CD4-positive, alpha-beta T cell treated with Interferon gamma for 1 hour (primary cell): Measurements from ENCODE around the gene ZNF354C.

Source experiments
- DNase-seq: peaks from one replicate; pipeline ENCODE4 v3.0.0-alpha.2; 2020

ZNF354C gene

DNA sequence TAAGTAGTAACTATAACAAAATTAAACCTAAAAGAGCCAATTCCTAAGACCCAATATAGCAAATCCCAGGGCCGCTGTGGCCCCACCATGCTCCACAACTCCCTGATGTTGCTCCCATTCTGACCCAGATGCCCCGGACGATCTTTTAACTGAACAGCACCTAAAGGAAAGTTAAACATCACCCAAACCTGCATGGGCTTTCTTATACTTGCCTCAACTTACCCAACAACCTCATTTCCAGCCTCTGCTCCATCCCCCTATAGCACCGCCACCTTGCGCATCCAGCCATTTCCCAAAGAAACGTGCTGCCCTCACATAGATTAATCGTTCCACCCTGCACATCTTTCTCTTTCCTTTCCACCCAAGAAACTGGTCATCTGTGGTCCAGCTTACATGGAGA lies 54.6 kb downstream of the ZNF354C start:
- no peak for DNase-seq

DNA sequence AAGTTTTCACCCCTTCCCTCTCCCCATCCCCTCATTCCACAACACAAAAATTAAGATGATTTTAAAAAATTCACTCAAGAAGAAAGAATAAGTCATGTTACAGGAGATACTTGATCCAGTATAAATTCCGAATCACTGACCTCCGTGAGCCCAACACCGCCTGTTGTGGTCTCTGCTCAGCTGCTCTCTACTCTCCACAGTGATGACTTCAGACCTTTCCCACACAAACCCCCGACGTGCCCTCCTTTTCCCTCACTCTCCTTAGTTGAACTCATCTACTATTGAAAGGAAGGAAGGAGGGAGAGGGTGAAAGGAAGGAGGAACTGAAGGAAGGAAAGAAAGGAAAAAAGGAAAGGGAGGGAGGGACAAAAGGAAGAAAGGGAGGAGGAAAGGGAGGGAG lies 55.1 kb downstream of the ZNF354C start:
- DNase-seq, result no peak

DNA sequence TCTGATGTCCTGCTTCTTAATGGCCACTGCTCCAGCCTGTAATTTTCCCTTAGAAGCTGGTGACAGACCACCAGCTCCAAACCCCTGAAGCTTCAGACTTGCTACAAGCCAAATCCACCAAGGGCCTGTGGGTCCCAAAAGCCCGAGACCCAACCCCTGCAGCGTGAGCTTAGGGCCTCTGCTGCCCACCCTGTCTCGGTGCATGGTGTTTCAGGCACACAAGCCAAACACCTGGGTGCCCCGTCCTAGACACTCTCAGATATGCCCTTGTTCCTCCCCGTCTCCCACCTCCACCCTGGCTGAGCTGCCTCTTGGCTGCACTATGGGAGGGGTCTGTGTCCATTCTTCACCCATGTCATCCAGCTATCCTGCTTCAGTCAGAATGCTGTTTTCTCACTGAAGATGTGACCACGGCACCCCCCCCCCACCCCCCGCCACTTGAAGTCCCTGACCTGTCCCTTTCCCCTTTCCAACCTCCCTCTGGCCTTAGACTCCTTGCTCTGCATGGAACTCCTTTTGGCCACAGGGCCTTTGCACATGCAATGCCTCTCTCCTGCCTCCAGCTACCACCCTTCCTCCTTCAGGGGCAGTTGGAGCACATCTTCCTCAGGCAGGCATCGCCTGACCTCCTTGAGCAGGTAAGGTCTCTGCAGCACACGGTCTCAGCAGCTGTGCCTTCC lies 55.8 kb downstream of the ZNF354C start:
- DNase-seq, result no peak

DNA sequence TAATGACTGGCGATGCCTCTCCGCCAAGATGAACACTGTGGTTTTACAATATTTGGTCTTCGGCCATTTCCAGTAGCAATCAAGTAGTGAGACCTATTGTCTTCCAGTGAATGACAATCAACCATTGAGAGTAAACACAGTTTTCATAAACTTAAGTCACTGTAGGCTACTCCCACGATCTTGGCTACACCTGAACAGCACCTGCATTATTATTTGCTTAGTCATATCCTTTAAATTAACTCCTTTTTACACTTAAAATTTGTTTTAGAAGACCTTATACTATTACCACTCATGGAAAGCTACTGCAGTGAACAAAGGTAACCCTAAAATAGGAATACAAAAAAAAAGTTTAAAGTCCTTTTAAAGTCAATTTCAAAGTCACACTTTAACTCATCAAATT lies 58.2 kb downstream of the ZNF354C start:
- DNase-seq, result no peak

DNA sequence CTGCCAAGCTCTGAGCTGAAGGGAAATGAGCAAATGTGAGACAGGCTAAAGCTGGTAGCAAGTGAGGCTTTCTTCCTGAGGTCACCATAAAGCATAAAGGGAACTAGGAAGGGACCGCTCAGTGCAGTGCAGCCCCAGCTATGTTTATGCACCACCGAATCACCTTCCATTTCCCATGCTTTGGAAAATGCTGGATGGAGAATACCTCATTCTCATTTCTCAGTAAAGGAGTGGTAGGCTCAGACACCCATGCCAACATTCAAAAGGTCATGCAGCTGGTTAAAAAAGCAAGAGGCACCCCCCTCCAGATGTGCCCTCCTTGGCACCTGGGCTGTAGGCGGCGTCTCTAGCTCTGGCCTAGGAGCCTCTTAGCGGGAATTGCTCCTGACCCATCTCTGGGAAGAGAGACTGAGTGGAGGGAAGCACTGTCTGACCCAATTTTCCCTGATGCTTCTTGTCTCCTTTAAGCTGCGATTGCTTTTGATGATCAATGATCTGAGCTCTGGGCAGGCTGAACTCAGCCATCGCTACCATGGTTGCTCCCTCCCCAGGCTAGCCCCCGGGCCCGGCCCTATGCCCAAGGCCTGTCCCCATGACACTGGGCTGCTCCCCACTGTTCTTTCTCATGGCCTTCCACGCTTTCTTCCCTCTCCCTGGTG lies 58.7 kb downstream of the ZNF354C start:
- DNase-seq, result no peak

DNA sequence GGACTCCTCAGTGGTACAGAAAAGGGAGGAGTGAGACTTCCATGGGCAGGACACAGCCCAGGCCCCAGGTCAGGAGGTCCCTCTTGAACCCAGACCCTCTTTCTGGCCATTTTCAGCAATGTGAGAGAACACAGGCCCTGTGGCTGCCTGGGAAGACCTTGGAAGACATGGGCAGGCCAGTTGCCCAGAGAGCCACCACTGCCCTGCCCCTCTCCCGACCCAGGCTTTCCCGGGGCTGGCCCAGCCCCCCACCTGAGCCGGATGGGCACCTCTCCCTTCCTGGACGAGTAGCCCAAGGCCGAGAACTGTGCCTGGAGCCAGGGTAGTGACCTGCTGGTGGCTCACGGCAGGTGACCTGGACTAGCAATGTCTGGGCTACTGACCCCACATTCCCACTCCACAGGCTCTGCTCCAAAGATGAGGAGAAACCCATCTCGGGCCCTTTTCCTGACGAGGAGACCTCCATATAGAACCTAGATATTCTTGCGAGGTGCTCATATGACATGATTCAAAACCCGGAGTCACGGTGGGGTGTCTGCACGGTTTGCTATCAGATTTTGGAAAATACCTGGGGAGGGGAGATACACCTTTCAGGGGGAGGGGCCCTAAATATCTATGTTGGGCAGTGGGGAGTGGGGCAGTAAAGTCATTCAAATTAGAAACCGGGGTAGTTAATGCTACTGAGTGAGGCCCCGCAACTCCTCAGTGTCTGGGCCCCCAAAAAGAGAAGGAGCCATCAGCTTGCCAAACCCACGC lies 59.4 kb downstream of the ZNF354C start:
- DNase-seq, result no peak

DNA sequence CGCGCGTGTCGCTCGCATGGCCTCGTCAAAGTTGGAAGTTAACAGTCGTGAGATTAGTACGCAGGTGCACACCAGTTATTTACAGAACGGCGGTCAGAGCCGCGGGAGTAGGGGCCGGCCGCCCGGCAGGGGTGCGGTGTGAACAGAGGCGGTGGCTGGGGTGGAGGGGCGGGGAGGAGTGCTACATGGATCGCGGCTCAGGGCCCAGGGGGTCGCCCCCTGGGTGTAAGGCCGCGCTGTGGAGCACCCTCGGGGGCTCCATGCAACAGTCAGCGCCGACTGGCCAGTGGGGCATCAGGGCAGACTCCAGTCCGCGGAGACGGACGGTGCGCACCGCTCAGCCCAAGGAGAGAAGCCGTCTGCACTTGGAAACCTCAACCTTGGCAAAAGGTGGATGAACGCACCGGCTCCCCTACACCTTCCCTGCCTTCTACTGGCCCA lies 60.3 kb downstream of the ZNF354C start:
- DNase-seq, result no peak

DNA sequence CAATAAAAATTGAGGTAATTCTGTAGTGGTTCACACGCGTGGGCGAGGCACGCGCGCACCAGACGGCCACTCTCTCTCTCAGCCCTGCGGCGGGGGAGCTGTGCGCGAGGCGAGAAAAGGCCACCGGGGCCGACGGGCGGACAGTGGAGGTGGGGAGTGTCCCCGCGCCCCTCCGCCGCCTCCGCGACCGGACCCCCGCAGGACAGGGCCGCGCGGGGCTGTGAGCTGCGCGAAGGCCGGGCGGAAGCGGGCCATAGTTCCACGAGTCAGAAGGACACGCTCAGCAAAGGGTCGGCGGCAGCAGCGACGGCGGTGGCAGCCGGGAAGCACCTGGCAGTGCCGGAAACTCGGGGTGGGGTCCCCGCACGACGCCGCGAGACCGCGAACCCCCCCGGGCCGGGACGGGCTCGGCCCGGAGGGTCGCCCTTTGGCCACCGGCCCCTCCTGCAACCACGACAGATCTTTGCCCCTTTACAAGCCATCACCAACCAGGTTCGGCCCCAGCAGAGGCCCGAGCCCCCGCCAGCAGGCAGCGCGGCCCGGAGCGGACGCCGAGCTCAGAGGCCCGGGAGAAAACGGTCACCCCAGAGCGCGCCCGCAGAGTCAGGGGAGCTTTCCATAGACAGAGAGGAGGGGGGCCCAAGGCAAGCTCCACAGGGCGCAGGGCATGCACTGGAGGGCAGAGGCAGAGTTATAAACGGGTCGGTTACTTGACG lies 60.9 kb downstream of the ZNF354C start:
- no peak for DNase-seq

DNA sequence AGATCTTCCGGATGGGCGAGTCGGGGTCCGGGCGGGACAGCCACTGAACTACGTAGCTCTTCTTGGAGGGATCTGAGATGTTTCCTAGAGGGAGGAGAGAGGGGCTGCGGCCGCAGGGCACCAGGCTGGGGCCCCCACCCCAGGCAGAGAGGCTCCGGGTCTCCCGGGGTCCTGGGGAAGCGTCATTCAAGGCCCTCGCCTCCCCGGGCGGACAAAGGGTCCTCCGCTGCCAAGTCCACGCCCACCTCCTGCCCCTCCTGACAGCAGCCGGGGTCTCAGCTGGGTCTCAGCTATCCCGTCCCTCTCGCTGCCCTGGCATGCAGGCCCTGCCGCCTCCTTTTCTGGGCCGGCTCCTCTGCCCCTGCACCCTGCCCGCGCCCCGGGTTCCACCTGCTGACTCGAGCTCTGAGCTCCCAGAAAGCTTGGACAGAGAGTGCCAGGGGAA lies 61.5 kb downstream of the ZNF354C start:
- no peak for DNase-seq

DNA sequence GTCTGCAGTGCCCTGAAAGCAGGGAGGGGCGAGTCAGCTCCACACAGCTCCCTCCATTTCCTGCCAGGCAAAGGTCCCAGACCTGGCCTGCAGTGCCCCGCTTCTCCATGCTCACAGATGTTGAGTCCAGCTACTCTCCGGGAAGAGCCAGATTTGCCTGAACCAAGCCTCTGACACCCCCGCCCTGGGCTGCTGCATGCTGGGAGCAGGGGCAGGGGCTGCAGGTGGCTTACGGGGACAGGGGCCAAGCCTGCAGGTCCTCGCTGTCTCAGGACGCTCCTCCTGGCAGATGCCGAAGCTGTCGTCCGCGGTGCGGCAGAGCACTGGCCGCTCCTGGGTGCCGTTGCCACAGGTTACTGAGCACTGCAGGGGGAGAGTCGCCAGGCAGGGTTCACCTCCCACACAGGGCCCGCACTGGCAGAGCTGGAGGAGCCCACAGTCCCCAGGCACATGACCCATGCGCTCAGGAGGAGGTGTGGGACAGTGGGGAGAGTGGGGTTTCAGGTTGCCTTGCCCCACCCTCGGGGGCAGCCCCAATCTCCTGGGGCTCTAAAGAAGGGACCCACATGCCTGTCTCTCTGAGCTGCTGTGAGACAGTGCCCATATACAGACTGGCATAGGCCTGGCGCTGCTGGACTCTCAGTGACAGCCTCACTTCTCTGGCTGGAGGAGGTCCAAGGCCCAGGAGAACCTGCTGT lies 62.4 kb downstream of the ZNF354C start:
- DNase-seq, result no peak

DNA sequence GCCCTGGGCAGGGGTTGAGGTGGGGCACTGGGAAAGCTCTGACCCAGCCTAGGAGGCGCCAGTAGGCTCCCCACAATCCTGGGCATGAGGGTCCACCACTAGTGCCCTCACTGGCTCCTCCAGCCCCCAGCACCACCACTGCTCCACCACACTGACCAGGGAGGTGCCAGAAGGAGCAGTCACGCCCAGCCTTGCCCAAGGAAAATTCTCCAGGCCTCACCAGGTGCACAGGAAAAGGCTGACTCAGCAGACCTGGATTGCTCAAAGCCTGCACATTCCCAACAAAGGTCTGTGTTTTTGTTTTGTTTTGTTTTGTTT lies 62.9 kb downstream of the ZNF354C start:
- no peak for DNase-seq

DNA sequence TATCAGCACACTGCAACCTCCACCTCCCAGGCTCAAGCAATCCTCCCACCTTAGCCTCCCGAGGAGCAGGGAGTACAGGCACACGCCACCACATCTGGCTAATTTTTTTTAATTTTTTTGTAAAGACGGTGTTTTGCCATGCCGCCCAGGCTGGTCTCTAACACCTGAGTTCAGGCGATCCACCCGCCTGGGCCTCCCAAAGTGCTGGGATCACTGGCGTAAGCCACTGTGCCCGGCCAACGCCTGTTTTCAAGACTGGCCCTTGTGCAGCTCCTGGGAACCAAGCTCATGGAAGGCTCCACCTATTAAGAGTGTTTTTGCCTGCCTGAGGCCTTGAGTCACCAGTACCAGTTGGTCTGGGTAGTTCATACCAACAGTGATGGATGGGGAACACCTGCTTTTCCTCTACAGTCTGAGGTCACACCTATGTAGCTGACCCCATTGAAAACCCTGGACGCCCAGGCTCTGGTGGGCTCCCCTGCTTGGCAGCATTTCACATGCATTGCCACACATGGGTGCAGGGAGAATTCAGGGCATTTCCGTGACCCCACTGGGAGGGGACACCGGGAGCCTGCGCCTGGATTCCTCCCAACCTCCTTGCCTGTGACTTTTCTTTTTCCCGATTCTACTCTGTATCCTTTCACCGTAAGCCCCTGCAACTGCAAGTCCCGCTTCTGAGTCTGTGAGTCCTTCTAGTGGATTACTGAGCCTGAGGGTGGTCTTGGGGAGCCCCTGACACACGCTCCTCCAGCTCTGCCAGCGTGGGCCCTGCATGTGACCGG lies 63.5 kb downstream of the ZNF354C start:
- DNase-seq, result no peak

DNA sequence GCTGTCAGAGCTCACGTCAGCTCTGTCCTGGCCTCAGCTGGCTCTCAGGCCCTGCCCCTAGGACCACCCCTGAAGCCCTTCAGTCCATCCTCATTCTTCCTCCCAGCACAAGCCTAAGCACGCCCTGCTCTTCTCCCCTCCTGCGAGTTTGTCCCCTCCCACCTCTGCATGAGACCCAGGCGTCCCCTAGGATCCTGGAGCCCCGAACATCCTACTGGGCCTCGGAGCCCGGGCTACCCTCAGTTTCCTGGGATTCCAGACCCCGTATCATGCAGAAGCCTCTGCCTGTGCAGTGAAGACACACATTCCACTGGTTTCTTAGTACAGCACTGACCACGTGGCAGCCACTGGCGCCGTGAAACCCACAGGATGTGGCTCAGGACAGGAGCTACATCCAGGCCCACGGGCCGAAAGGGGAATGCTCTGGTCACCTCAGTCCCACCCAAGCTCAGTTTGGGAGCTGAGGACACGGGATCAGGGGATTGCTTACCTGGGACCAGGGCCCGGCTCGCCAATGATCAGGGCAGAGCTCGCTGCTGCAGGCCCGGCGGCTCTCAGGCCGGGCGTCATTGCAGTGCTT lies 64.2 kb downstream of the ZNF354C start:
- no peak for DNase-seq

DNA sequence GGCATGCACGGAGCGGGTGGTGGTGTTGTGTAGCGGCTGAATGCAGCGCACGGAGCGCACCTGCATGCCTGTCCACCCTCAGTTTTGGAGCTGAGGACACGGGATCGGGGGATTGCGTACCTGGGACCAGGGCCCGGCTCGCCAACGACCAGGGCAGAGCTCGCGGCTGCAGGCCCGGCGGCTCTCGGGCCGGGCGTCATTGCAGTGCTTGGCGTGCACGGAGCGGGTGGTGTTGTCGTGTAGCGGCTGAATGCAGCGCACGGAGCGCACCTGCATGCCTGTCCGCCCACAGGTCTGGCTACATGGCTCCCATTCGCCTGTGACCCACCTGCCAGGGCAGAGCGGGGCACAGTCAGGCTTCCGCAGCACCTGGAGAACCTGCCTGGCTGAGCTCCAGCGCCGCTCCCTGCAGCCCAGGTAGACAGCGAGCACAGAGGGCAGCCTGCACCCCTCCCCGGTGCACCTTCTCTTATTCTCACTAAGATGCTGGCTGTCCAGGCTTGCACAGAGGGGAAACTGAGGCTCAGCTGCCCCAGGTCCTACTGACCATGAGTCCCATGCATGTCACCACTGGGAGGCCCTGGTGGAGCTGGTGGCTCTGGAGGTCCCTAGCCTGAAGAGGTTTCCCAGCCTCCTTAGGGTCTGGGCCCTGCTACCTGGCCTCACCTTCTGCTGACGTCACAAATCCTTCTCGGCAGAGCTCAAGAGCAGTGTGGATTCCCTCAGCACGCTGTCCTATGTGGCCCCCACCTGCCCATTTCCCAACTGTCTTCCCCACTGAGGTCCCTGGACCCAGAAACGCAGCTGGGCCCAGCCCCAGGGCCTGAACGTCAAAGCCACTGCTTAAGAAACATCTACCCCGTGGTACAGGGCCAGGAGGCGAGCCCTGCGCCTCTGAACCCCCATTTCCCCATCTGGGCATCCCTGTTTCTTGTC lies 64.9 kb downstream of the ZNF354C start:
- no peak for DNase-seq

DNA sequence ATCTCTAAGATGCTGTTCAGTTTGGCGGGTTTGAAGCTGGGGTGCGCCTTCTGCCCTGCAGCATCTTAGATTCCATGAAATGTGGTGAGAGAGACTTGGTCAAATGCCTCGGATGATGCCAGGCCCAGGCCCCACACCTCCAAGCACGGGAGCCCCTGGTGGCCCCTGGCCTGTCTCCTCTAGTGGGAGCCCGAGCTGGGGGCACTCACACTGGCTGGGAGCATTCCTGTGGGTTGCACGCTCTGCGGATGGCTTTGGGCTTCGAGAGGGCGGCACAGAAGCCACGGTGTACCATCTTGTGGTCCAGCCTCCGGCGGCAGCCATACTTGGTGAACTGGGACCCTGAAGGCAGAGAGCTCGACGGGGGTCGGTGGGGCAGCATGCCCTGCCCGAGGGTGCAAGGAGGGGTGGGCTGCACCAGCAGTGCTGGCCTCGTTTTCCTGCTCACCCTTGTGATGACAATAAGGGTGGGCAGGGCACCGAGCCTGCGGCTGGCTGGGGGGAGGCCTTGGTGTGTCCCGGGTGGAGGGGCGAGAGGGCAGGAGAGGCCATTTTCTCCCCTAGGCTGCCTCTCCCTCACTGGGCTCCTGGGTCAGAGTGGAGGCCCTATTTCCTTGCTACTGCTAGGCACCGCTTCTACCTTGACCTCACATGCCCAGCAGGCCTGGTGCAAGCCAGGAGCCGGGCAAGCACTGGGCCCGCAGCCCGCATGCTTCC lies 65.8 kb downstream of the ZNF354C start:
- DNase-seq, result no peak

DNA sequence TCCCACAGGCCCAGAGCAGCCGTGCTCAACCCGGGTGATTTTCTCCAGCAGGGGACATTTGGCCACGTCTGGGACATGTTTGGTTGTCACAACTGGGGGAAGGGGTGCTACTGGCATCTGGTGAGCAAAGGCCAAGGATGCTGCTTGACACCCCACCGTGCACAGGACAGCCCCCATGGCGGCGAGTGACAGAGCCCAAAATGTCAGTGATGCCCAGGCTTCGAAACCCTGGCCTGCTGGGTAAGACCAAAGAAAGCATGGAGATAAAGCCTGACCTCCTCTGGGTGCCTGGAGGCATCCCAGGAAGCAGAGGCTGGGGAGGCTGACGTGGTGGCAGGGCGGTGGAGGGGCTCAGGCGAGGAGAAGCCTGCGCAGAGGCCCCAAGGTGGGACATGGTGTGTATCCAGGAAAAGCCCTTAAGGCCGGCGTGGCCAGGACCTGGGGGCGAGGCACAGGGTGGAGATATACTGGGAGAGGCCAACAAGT lies 66.4 kb downstream of the ZNF354C start:
- DNase-seq, result no peak

DNA sequence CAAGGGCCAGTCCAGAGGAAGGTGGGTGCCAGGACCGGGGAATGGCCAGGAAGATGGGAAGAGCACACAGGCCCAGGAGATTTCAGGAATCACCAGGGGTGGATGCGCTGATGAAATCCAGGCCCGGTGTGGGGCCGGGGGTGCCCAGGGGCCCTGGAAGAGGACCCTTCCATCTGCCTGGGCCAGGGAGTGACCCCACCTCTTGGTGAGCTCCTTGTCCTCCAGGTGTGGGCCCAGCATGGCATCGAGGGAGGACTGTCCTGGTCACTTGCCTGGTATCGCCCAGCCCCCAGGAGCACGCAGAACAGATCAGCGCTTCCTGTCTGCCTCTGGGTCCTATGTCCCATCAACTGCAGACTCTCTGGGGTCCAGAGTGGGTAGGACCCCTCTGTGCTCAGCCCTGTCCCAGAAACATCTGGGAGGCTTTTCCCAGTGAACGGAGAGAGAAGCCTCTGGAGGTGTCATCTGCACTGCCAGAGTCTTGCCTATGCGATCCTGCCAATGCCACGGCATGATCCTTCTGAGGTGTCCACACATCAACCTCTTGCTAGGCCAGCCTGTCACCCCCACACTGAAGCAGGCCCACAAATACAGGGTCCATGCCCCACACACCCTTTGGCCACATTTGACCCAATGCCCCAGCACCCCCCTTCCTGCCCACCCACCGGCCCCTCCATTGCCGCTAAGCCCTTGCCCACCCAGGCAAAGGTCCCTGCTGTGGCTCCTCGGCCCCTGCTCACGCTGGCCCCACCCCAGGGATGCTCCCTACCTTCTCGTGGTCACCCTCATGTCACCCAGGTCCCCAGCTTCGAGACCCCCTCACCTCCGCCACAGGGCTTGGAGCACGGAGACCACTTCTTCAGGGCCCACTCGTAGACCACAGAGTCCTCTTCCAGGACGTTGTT lies 67.2 kb downstream of the ZNF354C start:
- DNase-seq, result no peak

DNA sequence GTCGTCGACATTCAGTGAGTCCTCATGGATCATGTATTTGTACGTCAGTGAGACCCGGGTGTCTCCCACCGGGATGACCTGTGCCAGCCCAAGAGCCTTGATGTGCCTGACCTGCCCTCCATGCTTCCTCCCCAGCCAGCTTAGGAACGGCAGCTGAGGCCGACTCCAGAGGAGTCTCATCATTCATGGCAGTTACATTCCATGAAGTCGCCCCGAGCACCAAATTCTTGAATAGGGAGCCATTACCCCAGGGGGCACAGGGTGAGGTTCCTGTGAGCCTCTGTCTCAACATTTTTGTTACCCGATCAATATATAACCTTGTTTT lies 67.8 kb downstream of the ZNF354C start:
- no peak for DNase-seq

DNA sequence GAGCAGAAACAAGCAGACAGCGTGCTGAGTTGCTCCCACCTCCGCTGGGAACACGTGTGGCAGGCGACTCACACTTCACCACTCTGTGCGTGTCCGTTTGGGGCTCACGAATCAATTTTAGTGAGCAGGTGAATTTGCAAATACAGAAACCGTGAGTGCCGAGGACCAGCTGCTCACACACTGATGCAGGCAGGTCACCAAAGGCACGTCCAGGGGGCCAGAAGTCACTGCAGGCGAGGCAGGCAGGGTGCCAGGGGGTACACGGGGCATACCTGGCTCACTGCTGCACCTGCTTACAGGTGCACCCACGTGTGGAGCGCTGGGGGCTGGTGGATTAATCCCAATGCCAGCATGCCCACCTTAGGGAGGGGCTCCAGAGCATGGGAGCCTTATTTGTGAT lies 68.8 kb downstream of the ZNF354C start:
- no peak for DNase-seq
